HG03342 (cell line): ENCODE results near the gene SNRK.

Experiments
- ATAC-seq: cut with Tn5 transposase; IDR thresholded peaks from one replicate; pipeline ENCODE4 v1.9.1; 2021; ENCODE audit warnings: mild to moderate bottlenecking, moderate library complexity; ENCODE audit not compliant: unreplicated experiment

Gene SNRK

DNA sequence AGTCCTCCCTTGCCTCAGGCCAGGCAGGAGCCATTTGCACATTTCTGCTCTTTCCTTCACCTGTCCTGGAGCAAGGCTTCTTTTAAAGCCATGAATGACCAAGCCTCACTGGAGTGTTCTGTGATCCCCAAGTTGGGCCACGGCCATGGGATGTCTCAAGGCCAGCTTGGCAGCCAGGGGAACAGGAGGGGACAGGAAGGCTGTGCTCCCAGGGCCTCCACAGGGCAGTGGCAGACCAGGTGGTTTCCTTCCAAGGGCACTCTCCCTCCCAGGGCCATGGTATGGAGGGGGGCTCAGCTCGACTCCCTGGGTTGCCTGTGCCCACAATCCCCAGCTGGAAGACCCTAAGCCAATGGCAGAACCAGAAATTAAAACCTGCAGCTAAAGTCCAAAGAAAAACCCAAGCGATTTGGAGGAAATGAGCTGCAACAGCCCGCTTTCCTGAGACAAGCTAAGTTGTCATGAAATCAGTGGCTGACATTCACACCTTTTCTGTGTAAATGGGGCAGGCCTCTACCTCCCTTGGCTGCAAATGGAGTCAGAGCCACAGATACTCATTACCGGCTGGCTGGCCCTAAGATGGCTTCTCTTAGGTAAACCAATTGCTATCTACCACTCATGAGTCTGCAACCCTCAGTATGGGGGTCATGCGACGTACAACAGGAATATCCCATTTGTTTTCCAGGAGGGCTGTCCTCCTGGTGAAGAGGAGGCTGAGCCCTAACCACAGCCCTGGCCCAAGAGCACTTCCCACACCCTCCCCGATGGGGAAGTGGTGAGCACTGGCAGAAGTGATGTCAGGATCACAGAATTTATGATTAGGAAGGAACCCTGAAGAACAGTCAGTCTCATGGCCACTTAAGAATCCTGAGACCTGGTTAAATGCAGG lies 83.3 kb downstream of the SNRK start:
- no peak for ATAC-seq

DNA sequence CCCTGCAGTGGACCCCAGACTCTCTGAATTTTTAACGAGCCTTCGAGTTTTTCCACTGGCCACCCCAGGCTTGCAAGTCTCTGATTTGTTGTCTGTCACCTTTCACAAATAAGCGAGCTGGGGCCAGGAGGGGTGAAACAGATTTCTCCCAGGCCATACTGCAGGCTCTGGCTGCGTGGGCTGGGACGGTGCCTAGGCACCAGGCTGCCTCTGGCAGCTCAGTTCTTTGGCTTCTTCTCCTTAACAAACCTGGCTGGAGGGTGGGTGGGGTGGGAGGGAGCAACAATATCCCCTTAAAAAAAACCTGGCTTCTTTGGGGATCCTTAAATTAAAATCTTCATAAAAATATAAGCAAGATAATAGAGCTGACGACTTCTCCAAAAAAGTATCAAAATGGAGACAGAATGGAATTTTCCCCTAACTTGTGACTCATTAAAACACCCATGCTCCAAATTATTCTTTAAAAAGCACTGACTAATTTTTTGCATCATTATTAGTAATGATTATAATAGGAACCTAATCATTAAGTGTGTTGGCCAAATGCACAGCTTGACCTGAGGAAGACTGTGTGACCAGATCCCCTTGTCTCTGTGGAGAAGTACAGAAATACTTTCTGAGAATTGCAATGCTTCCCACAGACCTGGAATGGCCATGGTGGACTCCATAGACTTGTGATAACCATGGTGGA lies 84.1 kb downstream of the SNRK start:
- no peak for ATAC-seq

DNA sequence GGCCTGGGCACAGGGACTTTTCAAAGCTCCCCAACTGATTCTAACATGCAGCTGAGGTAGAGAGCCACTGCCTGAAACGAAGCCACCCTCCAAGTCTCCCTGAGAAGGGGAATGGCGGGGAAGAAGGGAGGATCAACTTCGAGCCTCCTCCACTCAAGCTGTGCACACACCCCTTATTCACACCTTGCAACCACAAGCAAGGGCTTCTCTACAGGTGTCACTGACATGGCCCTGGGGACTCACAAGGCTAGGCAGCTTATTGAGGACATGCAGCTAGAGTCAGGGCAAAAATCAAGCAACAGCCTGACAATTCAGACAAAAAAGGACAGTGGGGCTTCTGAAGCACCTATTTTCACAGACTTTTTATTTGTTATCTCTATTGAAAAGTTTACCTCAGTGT lies 85.2 kb downstream of the SNRK start:
- ATAC-seq: no peak

DNA sequence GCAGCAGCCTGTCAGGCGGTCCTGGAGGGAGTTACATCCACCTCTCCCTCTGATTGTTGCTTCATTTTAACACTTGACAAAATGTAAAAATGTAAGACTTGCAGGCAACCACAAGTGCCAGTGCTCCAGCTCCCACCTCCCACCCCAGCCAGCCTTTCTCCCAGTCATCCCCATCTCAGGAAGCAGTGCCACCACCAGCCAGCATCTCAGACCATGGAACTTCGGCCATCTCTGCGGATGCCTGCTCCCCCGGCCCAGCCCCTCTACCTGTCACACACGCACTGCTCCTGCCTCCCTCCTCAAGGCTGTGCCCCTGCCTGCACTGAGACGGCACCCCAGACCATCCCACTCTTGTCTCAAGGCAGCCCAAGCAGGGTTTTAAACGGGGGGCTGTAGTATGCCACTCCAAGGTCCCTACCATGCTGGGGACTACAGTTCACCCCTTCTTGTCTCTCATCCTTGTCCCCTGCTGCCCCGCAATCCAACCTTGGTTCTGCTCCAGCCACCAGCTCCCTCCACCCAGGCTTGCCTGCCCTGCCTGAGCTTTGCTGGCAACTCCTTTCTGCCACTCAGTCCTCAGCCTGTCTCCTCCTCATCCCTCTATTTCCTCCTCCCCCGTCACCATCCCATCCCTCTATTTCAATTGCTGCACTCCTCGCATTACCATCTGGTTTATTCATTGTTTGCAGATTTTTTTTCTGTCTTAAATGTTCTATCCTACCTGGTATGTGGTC lies 85.8 kb downstream of the SNRK start:
- no peak for ATAC-seq

DNA sequence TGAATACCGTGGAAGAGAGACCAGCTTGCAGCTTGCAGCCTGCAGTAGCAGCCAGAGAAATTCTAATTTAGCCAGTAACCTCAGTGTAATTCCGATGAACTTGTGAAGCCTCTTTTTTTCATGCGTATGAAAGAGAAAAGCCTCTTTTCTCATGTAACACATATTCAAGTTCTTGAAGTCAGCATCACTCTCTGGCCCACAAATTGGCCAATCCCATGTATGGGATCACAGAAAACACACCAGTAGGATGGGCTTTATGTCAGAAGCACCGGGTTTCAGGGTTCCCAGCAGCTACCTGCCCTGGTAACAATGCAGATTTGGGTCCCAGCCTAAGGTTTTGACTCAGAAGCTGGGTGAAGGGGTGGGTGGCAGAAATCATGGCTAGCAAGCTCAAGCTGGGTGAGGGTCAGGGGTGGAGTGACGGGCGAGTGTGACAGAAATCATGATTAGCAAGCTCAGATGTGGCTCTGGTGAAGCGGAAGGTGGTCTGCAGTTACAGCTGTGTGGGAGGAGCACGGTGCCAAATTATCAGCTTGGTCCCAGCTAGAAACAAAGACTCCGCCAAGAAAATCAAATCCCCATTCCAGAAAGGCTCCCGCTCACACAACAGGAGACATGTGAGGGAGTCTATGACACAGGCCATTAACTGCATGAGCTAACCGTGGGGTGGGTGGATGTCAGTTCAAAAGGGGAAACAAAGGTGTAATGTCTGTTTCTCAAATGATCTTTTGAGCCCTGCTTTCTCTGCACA lies 86.6 kb downstream of the SNRK start:
- no peak for ATAC-seq

DNA sequence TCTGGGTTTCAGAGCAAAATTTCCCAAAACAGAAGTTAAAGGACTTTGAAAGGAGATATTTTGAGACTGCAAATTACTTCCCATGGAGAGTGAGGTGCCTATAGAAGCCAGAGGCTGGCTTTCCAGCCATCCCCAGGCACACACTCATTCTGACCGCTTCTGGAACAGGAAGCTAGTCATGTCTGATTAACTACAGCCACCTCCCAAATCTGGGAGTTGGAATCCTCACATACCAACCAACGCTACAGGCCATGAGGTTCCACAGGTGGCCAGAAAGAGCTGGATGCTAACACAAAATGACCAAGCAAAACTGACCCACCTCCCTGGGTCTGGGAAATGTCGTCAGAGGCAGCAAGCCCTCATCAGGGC lies 87.2 kb downstream of the SNRK start:
- no peak for ATAC-seq

DNA sequence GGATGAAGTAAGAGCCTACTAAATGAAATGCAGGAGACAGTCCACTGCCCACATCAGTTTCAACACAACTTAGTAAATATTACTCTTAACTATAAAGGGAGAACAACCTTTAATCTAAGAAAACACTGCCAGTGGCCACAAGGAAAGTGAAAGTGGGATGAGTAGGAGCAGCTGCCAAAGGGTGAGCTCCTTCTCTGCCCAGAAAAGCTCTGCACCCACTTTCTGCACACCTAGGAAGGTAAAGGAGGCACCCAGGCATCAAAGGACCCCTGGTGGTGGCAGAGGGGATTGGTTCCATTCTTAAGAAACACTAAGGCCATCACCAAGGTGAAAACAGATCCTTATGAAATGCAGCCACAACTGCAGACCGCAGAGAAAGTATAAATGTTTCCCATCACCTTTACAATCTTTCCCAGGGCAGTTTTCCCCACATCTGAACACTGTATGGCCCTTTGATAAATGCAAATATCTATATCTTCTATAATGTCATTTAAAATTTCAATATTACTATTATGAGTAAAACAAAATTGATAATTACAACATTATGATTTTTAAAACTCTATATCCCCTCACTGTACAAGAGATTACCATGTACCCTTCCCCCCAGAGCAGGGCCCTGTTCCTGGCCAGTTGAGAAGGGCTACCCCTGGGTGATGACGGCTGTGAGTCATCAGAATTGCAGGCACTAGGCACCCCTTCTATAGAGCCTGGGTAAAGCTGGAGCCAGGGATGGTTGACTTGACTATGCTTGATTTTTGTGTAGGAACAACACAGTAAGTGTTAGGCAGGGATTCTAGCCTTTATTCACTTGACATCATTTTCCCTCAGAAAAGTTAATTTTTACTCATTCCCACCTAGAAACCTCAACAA lies 92.0 kb downstream of the SNRK start:
- ATAC-seq: no peak

DNA sequence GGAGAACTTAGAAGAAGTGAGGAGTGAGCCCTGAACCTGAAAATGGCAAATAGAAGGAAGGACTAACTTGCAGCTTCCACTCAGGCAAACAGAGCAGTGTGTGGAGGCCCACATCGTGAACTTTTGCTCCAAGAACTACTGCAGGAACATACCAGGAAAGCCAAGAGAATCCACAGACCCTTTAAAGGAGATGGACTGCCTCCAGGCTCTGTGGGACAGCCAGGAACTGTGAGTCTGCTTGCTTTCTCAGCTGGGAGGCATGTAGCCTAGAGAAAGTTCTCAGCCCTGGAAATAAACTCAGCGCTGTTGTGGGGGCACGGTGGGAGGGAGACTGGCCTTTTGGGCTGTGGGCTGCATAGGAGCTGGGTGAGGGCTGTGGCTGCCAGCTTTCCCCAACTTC lies 93.0 kb downstream of the SNRK start:
- ATAC-seq: no peak

DNA sequence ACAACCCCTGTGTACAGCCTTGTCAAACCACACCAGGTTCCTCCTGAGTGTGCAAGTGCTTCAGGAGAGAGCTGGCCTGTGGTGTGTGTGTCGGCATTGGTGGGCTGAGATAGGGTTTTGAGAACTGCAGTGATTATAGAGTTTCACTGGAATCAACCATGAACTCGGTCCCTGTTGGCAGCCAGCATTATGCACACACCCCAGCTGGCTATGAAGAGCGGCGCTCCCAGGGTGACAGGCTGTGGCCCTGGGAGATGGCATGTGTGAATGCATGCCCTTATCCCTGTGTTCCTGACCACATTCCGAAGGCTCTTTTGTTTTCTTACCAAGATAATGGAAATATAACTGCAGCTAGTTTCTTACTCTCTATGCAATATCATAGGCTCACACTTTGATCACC lies 101.8 kb downstream of the SNRK start:
- ATAC-seq: no peak

DNA sequence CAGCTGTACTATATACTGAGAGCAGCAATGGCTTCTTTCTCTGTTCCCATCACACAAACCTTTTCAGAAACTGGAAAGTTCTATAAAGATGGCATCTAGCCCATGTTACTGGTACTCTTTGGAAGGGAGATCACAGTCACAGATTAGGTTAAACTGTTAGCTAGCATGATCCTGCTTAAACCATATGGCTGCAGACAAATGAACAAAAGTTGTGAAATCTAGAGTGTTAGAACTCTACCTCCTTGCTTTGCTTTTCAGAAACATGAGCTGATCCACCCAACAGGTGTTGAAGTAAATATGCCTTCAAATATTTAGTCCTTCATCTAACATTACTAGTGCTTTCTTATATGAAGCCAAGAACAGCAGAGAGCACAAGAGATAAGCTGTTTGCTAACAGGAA lies 102.6 kb downstream of the SNRK start:
- ATAC-seq: no peak

DNA sequence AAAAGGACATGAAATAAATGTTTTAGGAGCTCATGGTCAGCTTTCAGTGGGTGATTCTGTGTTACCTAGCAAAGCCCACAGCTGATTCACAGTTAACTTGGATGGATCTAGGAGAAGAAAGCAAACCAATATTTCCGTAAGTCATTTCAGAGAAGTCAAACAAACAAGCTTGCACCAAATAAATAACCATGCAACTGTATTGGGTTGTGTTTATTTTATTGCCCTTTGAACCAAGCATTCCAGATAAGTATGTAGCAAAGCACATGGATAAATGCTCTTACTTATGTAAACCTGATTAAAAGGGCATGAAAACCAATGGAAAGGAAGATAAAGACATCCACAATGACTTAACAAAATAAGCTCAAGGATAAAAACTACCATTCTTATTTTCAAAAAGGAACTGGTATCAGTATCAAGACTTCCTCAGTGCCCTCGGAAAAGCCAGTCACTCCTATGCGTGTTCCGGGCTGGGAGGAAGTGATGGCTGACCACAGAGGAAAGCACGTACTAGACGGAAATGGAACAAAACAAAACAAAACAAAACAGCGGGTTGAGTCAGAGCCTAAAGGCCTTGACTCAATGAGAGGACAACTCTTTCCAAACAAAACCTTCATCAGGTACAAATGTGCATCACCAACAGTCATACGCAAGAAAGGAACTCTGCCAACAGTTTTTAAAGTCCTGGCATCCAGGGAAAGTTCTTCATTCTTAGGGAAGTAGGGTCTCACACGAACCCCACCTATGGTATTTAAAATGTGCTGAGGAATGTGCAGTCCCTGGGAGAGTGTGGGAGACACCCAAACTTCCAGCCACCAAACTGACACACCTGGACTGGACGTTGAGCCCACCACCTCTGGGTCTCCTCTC lies 103.3 kb downstream of the SNRK start:
- no peak for ATAC-seq

DNA sequence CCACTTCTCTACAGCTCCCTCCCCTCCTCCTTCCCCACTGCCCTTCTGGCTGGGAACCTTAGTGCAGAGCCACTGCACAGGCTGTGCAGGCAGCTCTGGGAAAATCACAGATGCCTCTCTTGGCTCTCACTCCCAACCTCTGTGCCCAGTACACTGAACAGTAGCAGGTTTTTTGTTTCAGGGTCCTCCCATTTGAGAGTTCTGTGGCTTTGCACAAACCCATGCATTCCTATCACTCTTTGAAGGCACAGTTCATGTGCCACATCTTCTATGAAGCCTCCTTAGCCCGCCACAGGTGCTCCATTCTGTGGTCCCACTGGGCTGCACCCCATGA lies 103.9 kb downstream of the SNRK start:
- no peak for ATAC-seq

DNA sequence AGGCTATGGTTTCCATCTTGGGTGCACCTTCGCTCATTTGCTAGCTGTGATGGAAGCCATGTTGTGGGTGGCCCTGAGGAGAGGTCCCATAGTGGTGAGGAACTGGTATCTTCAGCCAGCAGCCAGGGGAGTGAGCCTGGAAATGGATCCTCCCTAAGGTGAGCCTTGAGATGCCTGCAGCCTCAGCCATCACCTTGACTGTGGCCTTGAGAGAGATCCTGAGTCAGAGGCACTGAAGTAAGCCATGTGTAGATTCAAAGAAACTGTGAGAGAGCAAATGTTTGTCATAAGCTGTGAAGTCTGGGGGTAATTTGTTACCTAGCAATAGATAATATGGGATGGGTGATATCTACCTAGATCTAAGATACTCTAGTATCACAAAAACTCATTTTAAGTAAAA lies 105.3 kb downstream of the SNRK start:
- no peak for ATAC-seq

DNA sequence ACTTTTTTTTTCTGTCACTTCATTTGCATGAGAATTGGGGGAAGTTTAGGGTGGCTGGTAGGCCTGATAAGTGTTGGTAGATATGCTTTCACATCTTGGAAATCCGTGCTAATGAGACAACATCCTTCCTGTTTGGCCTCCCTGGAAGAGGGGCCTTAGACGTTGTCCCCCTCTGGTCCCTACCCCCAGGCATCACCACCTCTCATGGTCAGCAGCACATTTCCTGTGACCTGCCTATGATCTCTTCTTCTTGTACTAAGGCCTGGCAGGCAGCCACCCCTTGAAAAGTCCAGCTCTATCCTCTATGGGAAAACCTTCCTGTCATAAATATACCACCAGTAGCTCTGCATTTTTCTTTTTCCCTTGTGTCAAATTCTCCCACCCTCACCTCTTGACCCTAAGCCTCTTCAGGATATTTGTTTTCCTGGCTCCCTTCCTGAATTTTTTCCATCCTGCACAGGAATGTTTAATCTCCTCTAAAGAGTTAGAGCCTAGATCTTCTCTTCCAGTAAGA lies 107.8 kb downstream of the SNRK start:
- no peak for ATAC-seq

DNA sequence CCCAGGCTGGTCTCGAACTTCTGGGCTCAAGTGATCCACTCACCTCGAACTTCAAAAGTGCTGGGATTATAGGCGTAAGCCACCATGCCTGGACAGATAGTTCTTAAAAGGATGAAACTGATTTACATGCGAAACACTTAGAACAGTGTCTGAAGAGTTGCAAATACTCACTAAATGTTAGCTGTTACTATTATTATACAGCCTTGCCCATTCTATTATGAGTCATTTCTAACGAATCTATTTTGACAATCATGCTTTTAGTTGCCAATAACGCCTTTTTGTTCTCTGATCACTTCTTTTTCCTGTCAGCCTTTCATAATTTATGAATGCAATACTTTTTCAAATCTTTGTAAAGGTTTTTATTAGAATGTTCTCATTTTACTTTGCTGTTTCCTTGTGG lies 112.7 kb downstream of the SNRK start:
- no peak for ATAC-seq

DNA sequence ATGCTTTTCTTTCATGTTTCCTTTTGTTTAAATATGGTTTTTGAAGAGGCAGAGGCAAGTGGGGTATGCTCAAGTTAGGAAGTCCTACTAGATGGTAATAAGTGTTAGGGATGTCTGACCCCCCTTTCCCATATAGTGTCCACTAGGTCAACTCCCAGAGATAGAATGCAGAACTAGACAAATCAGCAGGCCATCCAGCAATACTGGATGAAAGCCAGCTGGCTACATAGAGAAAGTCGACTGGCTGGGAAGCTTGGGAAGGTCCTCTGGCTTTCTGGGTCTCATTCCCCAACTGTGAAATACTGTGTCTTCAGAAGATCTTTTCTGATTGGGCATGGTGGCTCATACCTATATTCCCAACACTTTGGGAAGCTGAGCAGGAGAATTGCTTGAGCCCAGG lies 113.8 kb downstream of the SNRK start:
- no peak for ATAC-seq
